Measurements from ENCODE around the gene PHLDB1.

PHLDB1 gene

GRCh38 chr11:118622376-118623268, 15.2 kb downstream of the PHLDB1 start:
- DNase-seq (ENCODE audit: low read depth): no peak

- no peak for DNase-seq (ENCODE audit: low read depth)
Observed at GRCh38 chr11:118623269-118623655, 15.8 kb downstream of the PHLDB1 start.

- no peak for DNase-seq (ENCODE audit: low read depth)
Observed at GRCh38 chr11:118625036-118625690, 17.7 kb downstream of the PHLDB1 start.

- DNase-seq (ENCODE audit: low read depth): no peak
Observed at GRCh38 chr11:118625976-118626375, 18.6 kb downstream of the PHLDB1 start.

- DNase-seq (ENCODE audit: low read depth): no peak
Observed at GRCh38 chr11:118627566-118627965, 20.2 kb downstream of the PHLDB1 start.

GRCh38 chr11:118628031-118628430, 20.6 kb downstream of the PHLDB1 start:
- no peak for DNase-seq (ENCODE audit: low read depth)

GRCh38 chr11:118628432-118628831, 21.0 kb downstream of the PHLDB1 start:
- no peak for DNase-seq (ENCODE audit: low read depth)

GRCh38 chr11:118628861-118629549, 21.6 kb downstream of the PHLDB1 start:
- DNase-seq (ENCODE audit: low read depth): no peak

- no peak for DNase-seq (ENCODE audit: low read depth)
Observed at GRCh38 chr11:118629761-118630661, 22.6 kb downstream of the PHLDB1 start.

GRCh38 chr11:118631142-118631909, 23.9 kb downstream of the PHLDB1 start:
- DNase-seq (ENCODE audit: low read depth): no peak

- no peak for DNase-seq (ENCODE audit: low read depth)
Observed at GRCh38 chr11:118632577-118633318, 25.3 kb downstream of the PHLDB1 start.

- no peak for DNase-seq (ENCODE audit: low read depth)
Observed at GRCh38 chr11:118633319-118633690, 25.9 kb downstream of the PHLDB1 start.

GRCh38 chr11:118633979-118634378, 26.6 kb downstream of the PHLDB1 start:
- no peak for DNase-seq (ENCODE audit: low read depth)

- DNase-seq (ENCODE audit: low read depth): no peak
Observed at GRCh38 chr11:118634431-118635236, 27.2 kb downstream of the PHLDB1 start.

GRCh38 chr11:118635237-118635591, 27.8 kb downstream of the PHLDB1 start:
- no peak for DNase-seq (ENCODE audit: low read depth)

- DNase-seq (ENCODE audit: low read depth): no peak
Observed at GRCh38 chr11:118635642-118636041, 28.2 kb downstream of the PHLDB1 start.

GRCh38 chr11:118636569-118637290, 29.3 kb downstream of the PHLDB1 start:
- no peak for DNase-seq (ENCODE audit: low read depth)

GRCh38 chr11:118638726-118639125, 31.3 kb downstream of the PHLDB1 start:
- no peak for DNase-seq (ENCODE audit: low read depth)

- no peak for DNase-seq (ENCODE audit: low read depth)
Observed at GRCh38 chr11:118639899-118640298, 32.5 kb downstream of the PHLDB1 start.

Measured in HS-27A (cell line).